Keratinocyte (primary cell): Measurements from ENCODE around the gene RRP8. TPM values are rescaled to one million over a fixed set of nuclear protein-coding genes. Genes with fewer than 3 reads are reported as not detected.
A peak's percentile ranks its signal among the peaks of the same experiment; 100 is the strongest.

ENCODE experiments used
- DNase-seq: peaks from one replicate; pipeline ENCODE4 v3.0.0-alpha.2; 2011; ENCODE audit warnings: low read depth, missing footprints, low spot score
- FAIRE-seq: peaks from 2 replicates; lab custom pipeline; 2011; peaks lifted over from hg19 to GRCh38; lab: Jason Lieb, UNC
- H2AFZ ChIP-seq: 2 replicates; pipeline ENCODE4 v1.6.0; 2012; ENCODE audit warnings: low read length, control low read depth, inconsistent platforms; ENCODE audit not compliant: control insufficient read depth
- H3K27ac ChIP-seq: 2 replicates; pipeline ENCODE4 v1.5.1; 2011; ENCODE audit warnings: low read length; ENCODE audit not compliant: control insufficient read depth, insufficient read depth
- H3K27me3 ChIP-seq: 3 replicates; pipeline ENCODE4 v1.6.0; 2011; ENCODE audit warnings: low read length; ENCODE audit not compliant: control insufficient read depth, insufficient read depth; ENCODE audit errors: extremely low read depth
- H3K36me3 ChIP-seq, 2 experiments: 2 replicates in 1 of 2; 3 replicates in 1 of 2; pipeline ENCODE4 v1.5.1; 2011; ENCODE audit warnings: low read length in 2 of 2, mild to moderate bottlenecking in 1 of 2; ENCODE audit not compliant: control insufficient read depth in 2 of 2, insufficient read depth in 2 of 2; ENCODE audit errors: extremely low read depth in 1 of 2
- H3K4me1 ChIP-seq: 3 replicates; pipeline ENCODE4 v1.5.1; 2011; ENCODE audit warnings: low read length; ENCODE audit not compliant: control insufficient read depth, insufficient read depth; ENCODE audit errors: extremely low read depth
- H3K4me2 ChIP-seq: 3 replicates; pipeline ENCODE4 v1.6.0; 2011; ENCODE audit warnings: low read depth, low read length; ENCODE audit not compliant: control insufficient read depth, insufficient read depth; ENCODE audit errors: extremely low read depth
- H3K4me3 ChIP-seq, 3 experiments: fragments of 200-600 bp in 1 of 3; sonication (generic) in 1 of 3; 2 replicates in 2 of 3; 3 replicates in 1 of 3; pipeline ENCODE4 v1.5.1; 2011 to 2016; ENCODE audit warnings: low read length in 3 of 3, mild to moderate bottlenecking in 3 of 3, control low read depth in 2 of 3, inconsistent platforms in 1 of 3, low read depth in 1 of 3, mixed read lengths in 1 of 3, mixed run types in 1 of 3, moderate library complexity in 1 of 3; ENCODE audit not compliant: control insufficient read depth in 2 of 3, insufficient read depth in 2 of 3; ENCODE audit errors: extremely low read depth in 1 of 3
- H3K79me2 ChIP-seq: 2 replicates; pipeline ENCODE4 v1.6.0; 2012; ENCODE audit warnings: low read length; ENCODE audit not compliant: control insufficient read depth, insufficient read depth
- H3K9ac ChIP-seq: 3 replicates; pipeline ENCODE4 v1.6.0; 2011; ENCODE audit warnings: low read length; ENCODE audit not compliant: control insufficient read depth, insufficient read depth; ENCODE audit errors: extremely low read depth
- H3K9me1 ChIP-seq: 3 replicates; pipeline ENCODE4 v1.6.0; 2011; ENCODE audit warnings: low read length; ENCODE audit not compliant: control insufficient read depth, insufficient read depth; ENCODE audit errors: extremely low read depth
- H3K9me3 ChIP-seq: 2 replicates; pipeline ENCODE4 v1.5.1; 2012; ENCODE audit warnings: low read depth, low read length; ENCODE audit not compliant: control insufficient read depth
- H4K20me1 ChIP-seq: 3 replicates; pipeline ENCODE4 v1.6.0; 2011; ENCODE audit warnings: low read length; ENCODE audit not compliant: control insufficient read depth, insufficient read depth; ENCODE audit errors: extremely low read depth
- EZH2 ChIP-seq: IDR thresholded peaks from one replicate; pipeline ENCODE4 v1.6.1; 2012; ENCODE audit warnings: inconsistent platforms, mild to moderate bottlenecking, low read length, moderate library complexity
- dilution Hi-C: fragments of 300-500 bp; cut with MboI; formaldehyde crosslinking; loops from one replicate; pipeline ENCODE4 v1.7.0; 2020; ENCODE audit warnings: low sequenced_read_pairs; ENCODE audit not compliant: extremely low pct_ligation_motif_present
- polyA plus RNA-seq, 5 experiments: library from polyadenylated mRNA; depleted of rRNA in 3 of 5; stranded (reverse) in 3 of 5; stranded (forward) in 1 of 5; unstranded in 1 of 5; fragments of >200 nt; gene quantifications; 1 replicate in 1 of 5; 2 replicates in 3 of 5; 3 replicates in 1 of 5; pipeline versions ENCODE4 v1.2.1 to v1.2.3, GENCODE V29; 2011 to 2012; ENCODE audit warnings: missing spikeins in 2 of 5, low read depth in 1 of 5, low replicate concordance in 1 of 5
- TF ChIP-seq, protein P1 (sequence below), 3 experiments: IDR thresholded peaks in 1 of 3; conservative IDR thresholded peaks in 1 of 3; optimal IDR thresholded peaks in 1 of 3; 2 replicates in 2 of 3; 3 replicates in 1 of 3; pipeline versions ENCODE3 to v1.5.1; 2011; ENCODE audit warnings: low read length in 3 of 3, mild to moderate bottlenecking in 3 of 3, moderate library complexity in 2 of 3, control low read depth in 1 of 3, inconsistent platforms in 1 of 3; ENCODE audit not compliant: insufficient read depth in 2 of 3; ENCODE audit errors: extremely low read depth in 1 of 3

The RRP8 gene
- polyA plus RNA-seq, 1 donor (not counting 4 experiments of a cell fraction or from before 2014, with no cell fraction given), result 15.0 TPM

- Histone ChIP-seq H3K27ac (peak overlapping the region; percentile 86), H3K9me3 (no peaks in the 10 kb centered on the region), H4K20me1 (no peaks in the 10 kb centered on the region), H3K9me1 (no peaks in the 10 kb centered on the region), H3K27me3 (no peaks in the 10 kb centered on the region), H3K4me2 (peak overlapping the region; percentile 81), H3K79me2 (peaks cover 29% of the 10 kb centered on the region), H3K36me3 (peaks cover 47 to 59% of the 10 kb centered on the region in 2 experiments), H2AFZ (no peak overlapping the region), H3K4me1 (peaks cover 22% of the 10 kb centered on the region), H3K9ac (peak overlapping the region; percentile 84), H3K4me3 (peak overlapping the region; percentile 70 to 83 (median 73))
- DNase-seq (no peak), FAIRE-seq (no peak)
- dilution Hi-C loops, result no loop called here
- TF ChIP-seq, protein P1, sequence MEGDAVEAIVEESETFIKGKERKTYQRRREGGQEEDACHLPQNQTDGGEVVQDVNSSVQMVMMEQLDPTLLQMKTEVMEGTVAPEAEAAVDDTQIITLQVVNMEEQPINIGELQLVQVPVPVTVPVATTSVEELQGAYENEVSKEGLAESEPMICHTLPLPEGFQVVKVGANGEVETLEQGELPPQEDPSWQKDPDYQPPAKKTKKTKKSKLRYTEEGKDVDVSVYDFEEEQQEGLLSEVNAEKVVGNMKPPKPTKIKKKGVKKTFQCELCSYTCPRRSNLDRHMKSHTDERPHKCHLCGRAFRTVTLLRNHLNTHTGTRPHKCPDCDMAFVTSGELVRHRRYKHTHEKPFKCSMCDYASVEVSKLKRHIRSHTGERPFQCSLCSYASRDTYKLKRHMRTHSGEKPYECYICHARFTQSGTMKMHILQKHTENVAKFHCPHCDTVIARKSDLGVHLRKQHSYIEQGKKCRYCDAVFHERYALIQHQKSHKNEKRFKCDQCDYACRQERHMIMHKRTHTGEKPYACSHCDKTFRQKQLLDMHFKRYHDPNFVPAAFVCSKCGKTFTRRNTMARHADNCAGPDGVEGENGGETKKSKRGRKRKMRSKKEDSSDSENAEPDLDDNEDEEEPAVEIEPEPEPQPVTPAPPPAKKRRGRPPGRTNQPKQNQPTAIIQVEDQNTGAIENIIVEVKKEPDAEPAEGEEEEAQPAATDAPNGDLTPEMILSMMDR (optimal IDR thresholded peaks at IDR 0.05 in 1 of 3, IDR thresholded peaks at IDR 0.05 in 1 of 3, conservative IDR thresholded peaks at IDR 0.05 in 1 of 3; ENCODE audit: extremely low read depth in 1 of 3, insufficient read depth in 2 of 3, low read length in 3 of 3), result no peak
- TF ChIP-seq EZH2, result no peak
These were observed 8.5 kb upstream of the RRP8 start for GRCh38 chr11:6611963-6612212.

- FAIRE-seq (no peak), DNase-seq (no peak)
- no peaks in the 10 kb centered on the region for H3K27me3 ChIP-seq
- peak overlapping the region; percentile 84 for H3K9ac ChIP-seq
- H3K79me2 ChIP-seq, result peaks cover 34% of the 10 kb centered on the region
- no peaks in the 10 kb centered on the region for H4K20me1 ChIP-seq
- H3K4me1 ChIP-seq, result peaks cover 28% of the 10 kb centered on the region
- H3K4me2 ChIP-seq, result peak overlapping the region; percentile 81
- TF ChIP-seq EZH2, result no peak
- TF ChIP-seq, protein P1 (optimal IDR thresholded peaks at IDR 0.05 in 1 of 3, IDR thresholded peaks at IDR 0.05 in 1 of 3, conservative IDR thresholded peaks at IDR 0.05 in 1 of 3; ENCODE audit: extremely low read depth in 1 of 3, insufficient read depth in 2 of 3, low read length in 3 of 3), result no peak
- H3K9me1 ChIP-seq, result no peaks in the 10 kb centered on the region
- peaks cover 42 to 54% of the 10 kb centered on the region in 2 experiments for H3K36me3 ChIP-seq
- no peak overlapping the region for H2AFZ ChIP-seq
- dilution Hi-C loops, result no loop called here
- peak overlapping the region; percentile 56 for H3K27ac ChIP-seq
- no peaks in the 10 kb centered on the region for H3K9me3 ChIP-seq
- peak overlapping the region; percentile 70 to 83 (median 73) for H3K4me3 ChIP-seq
These were observed 7.9 kb upstream of the RRP8 start for GRCh38 chr11:6611092-6611962.
